Stimulated activated CD8-positive, alpha-beta memory T cell treated with anti-CD3 and anti-CD28 coated beads, Interleukin-4, amount 100 ng/mL, for 4 hours (primary cell): ENCODE data around the gene TGFB2.

Source experiments
- DNase-seq, 2 donors: peaks; one replicate each; pipeline ENCODE4 v3.0.0-alpha.2; 2020; ENCODE audit warnings: low read depth in 2 of 2, low spot score in 1 of 2

The TGFB2 gene

GRCh38 chr1:218459878-218460711 is 115.0 kb downstream of the TGFB2 start:
- DNase-seq, result no peak

GRCh38 chr1:218461351-218461750 is 116.2 kb downstream of the TGFB2 start:
- DNase-seq, result no peak

- no peak for DNase-seq
These were observed 117.0 kb downstream of the TGFB2 start for GRCh38 chr1:218462116-218462515.

GRCh38 chr1:218462587-218462986 is 117.5 kb downstream of the TGFB2 start:
- DNase-seq, result no peak

- DNase-seq, result no peak
These were observed 118.3 kb downstream of the TGFB2 start for GRCh38 chr1:218463194-218464156.

GRCh38 chr1:218464871-218465270 is 119.7 kb downstream of the TGFB2 start:
- no peak for DNase-seq

- DNase-seq, result no peak
These were observed 121.3 kb downstream of the TGFB2 start for GRCh38 chr1:218466341-218467010.

GRCh38 chr1:218467101-218468072 is 122.3 kb downstream of the TGFB2 start:
- DNase-seq, result no peak

GRCh38 chr1:218468711-218469110 is 123.6 kb downstream of the TGFB2 start:
- DNase-seq, result no peak

- no peak for DNase-seq
These were observed 127.7 kb downstream of the TGFB2 start for GRCh38 chr1:218472885-218473284.

GRCh38 chr1:218473522-218473921 is 128.4 kb downstream of the TGFB2 start:
- DNase-seq, result no peak

GRCh38 chr1:218474128-218474527 is 129.0 kb downstream of the TGFB2 start:
- no peak for DNase-seq

GRCh38 chr1:218475275-218475674 is 130.1 kb downstream of the TGFB2 start:
- DNase-seq, result no peak

- DNase-seq, result no peak
These were observed 130.6 kb downstream of the TGFB2 start for GRCh38 chr1:218475699-218476098.

- no peak for DNase-seq
These were observed 131.2 kb downstream of the TGFB2 start for GRCh38 chr1:218476385-218476784.

GRCh38 chr1:218478336-218478735 is 133.2 kb downstream of the TGFB2 start:
- DNase-seq, result no peak

GRCh38 chr1:218479436-218480115 is 134.4 kb downstream of the TGFB2 start:
- DNase-seq, result no peak

- DNase-seq, result no peak
These were observed 135.0 kb downstream of the TGFB2 start for GRCh38 chr1:218480137-218480536.

- DNase-seq, result no peak
These were observed 135.5 kb downstream of the TGFB2 start for GRCh38 chr1:218480588-218481099.
